Stomach (tissue), 4 donors: ENCODE results near the gene CD96.

Experiments used
- CTCF ChIP-seq, 7 experiments: fragments of 450-650 bp in 4 of 7; fragments of 200-600 bp in 3 of 7; sonication (generic) in 3 of 7; IDR thresholded peaks; one replicate each; pipeline ENCODE4 v1.5.1; 2016 to 2019; ENCODE audit warnings: antibody characterized with exemption in 7 of 7, control low read depth in 2 of 7, mild to moderate bottlenecking in 1 of 7
- EP300 ChIP-seq: sonication (generic); formaldehyde crosslinking; IDR thresholded peaks from one replicate; pipeline ENCODE4 v1.6.1; 2017; ENCODE audit warnings: antibody characterized with exemption
- POLR2A ChIP-seq, 4 donors: fragments of 450-650 bp; IDR thresholded peaks; one replicate each; pipeline ENCODE4 v1.6.1; 2016; ENCODE audit warnings: antibody characterized with exemption in 4 of 4, control low read depth in 2 of 4, mild to moderate bottlenecking in 1 of 4, moderate library complexity in 1 of 4
- POLR2AphosphoS5 ChIP-seq, 3 donors: sonication (generic); formaldehyde crosslinking; IDR thresholded peaks; one replicate each; pipeline ENCODE4 v1.6.1; 2016; ENCODE audit warnings: antibody characterized with exemption in 3 of 3

GRCh38 chr3:111691293-111691909, 149.4 kb downstream of the CD96 start:
- TF ChIP-seq POLR2A (IDR thresholded peaks at IDR 0.05) (no peak), CTCF (IDR thresholded peaks at IDR 0.05) (peak in 2 of 7 experiments; percentile 19 to 28), EP300 (no peak), POLR2AphosphoS5 (IDR thresholded peaks at IDR 0.05) (no peak)
